Mammary epithelial cell (primary cell): Measurements from ENCODE around the gene PRR30.

Source experiments
- EZH2 ChIP-seq: IDR thresholded peaks from 2 replicates; pipeline ENCODE4 v1.6.1; 2012; ENCODE audit warnings: low read length, inconsistent platforms, borderline replicate concordance
- TF ChIP-seq, protein P1 (sequence below), 2 donors: IDR thresholded peaks in 1 of 2; conservative IDR thresholded peaks in 1 of 2; 2 replicates each; pipeline ENCODE4 v1.5.1; 2011 to 2012; ENCODE audit warnings: inconsistent platforms in 2 of 2, low read length in 2 of 2, mild to moderate bottlenecking in 2 of 2, control low read depth in 1 of 2, low read depth in 1 of 2; ENCODE audit not compliant: insufficient read depth in 1 of 2; ENCODE audit errors: extremely low read depth in 1 of 2

DNA sequence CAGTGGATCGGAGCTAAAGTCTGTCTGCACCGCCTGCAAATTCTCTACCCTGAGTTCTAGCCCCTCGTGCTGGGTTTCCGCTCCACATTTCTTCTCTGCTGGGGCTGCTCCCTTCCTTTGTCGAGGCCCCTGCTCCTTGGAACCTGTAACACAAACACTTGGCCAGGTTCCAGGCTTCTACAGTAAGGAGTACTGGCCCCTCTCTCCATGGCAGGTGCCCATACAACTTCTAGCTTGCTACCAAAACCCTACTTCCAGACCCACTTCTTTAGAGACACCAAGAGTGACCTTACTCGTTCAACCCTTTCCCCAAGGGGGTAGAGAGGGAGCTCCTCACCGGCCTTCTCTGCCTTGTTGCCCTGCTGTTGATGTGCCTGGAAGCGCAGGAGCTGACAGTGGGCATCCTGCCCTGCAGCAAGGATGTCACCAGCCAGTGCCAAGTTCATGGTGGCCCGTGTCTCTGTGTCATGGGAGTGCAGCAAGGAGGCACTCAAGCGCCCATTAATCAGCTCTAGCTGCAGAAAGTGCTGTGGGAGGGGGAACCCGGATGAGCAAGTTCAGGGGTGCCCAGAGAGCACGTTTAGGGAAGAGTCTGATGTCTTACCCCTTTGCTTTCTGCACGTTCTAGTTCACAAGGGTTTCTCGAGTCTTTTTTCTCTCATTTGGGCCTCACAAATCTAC, 5.9 kb downstream of the PRR30 start:
- TF ChIP-seq, protein P1, sequence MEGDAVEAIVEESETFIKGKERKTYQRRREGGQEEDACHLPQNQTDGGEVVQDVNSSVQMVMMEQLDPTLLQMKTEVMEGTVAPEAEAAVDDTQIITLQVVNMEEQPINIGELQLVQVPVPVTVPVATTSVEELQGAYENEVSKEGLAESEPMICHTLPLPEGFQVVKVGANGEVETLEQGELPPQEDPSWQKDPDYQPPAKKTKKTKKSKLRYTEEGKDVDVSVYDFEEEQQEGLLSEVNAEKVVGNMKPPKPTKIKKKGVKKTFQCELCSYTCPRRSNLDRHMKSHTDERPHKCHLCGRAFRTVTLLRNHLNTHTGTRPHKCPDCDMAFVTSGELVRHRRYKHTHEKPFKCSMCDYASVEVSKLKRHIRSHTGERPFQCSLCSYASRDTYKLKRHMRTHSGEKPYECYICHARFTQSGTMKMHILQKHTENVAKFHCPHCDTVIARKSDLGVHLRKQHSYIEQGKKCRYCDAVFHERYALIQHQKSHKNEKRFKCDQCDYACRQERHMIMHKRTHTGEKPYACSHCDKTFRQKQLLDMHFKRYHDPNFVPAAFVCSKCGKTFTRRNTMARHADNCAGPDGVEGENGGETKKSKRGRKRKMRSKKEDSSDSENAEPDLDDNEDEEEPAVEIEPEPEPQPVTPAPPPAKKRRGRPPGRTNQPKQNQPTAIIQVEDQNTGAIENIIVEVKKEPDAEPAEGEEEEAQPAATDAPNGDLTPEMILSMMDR (conservative IDR thresholded peaks at IDR 0.05 in 1 of 2, IDR thresholded peaks at IDR 0.05 in 1 of 2; ENCODE audit: extremely low read depth in 1 of 2, insufficient read depth in 1 of 2, low read depth in 1 of 2, low read length in 2 of 2): no peak
- TF ChIP-seq EZH2: no peak
